ENCODE data around the gene CTNND2.

CTNND2 gene

DNA sequence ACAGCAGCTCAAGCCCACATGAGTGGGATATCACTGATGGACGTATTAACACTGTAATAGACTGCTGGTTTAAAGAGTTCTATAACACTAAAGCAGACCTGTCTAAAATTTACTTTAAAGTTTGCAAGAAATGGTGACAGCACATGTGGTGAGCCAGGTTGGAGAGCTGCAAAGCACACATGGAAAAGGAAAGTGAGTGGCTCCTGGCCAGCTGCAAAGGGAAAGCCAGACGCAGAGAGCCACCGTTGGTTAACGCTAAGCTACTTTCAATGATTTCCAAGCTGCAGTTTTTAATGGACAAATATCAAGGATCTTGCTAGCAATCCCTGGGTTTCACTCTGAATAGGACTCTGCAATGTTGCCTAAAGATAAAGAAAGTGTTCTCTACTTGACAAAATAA lies 89.9 kb downstream of the CTNND2 start:
- H3K27ac ChIP-seq: no peak overlapping the region
- TF ChIP-seq, protein P1, sequence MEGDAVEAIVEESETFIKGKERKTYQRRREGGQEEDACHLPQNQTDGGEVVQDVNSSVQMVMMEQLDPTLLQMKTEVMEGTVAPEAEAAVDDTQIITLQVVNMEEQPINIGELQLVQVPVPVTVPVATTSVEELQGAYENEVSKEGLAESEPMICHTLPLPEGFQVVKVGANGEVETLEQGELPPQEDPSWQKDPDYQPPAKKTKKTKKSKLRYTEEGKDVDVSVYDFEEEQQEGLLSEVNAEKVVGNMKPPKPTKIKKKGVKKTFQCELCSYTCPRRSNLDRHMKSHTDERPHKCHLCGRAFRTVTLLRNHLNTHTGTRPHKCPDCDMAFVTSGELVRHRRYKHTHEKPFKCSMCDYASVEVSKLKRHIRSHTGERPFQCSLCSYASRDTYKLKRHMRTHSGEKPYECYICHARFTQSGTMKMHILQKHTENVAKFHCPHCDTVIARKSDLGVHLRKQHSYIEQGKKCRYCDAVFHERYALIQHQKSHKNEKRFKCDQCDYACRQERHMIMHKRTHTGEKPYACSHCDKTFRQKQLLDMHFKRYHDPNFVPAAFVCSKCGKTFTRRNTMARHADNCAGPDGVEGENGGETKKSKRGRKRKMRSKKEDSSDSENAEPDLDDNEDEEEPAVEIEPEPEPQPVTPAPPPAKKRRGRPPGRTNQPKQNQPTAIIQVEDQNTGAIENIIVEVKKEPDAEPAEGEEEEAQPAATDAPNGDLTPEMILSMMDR (IDR thresholded peaks at IDR 0.05; ENCODE audit: low read depth, low read length): no peak
- H3K4me3 ChIP-seq (ENCODE audit: low read depth, low read length): no peak overlapping the region
- DNase-seq: no peak
- H3K27me3 ChIP-seq (ENCODE audit: insufficient read depth, low read depth, severe bottlenecking): no peaks in the 10 kb centered on the region
- H3K9me3 ChIP-seq (ENCODE audit: severe bottlenecking): no peaks in the 10 kb centered on the region
- no peaks in the 10 kb centered on the region for H3K36me3 ChIP-seq

DNA sequence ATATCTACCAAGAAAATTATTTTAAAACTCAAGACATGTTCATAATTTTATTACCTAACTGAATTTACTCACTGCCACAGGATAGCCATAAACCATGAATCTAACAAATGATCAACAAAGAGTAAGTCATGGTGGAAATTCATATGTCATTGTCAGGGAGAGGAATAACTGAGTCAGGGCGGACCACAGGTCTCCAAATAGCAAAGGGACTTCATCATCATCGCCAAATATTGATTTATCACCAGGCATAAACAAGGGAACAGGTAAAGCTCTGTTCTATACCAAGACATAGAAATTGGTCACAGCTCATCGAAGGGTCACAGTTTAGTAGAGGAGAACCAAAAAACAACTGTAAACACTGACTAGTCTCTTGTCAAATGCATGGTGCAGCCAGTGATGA lies 94.8 kb downstream of the CTNND2 start:
- Histone ChIP-seq H3K4me3 (ENCODE audit: low read depth, low read length) (no peak overlapping the region), H3K9me3 (ENCODE audit: severe bottlenecking) (no peaks in the 10 kb centered on the region), H3K27me3 (ENCODE audit: insufficient read depth, low read depth, severe bottlenecking) (no peaks in the 10 kb centered on the region), H3K36me3 (no peaks in the 10 kb centered on the region), H3K27ac (no peak overlapping the region)
- DNase-seq: no peak
- TF ChIP-seq, protein P1 (IDR thresholded peaks at IDR 0.05; ENCODE audit: low read depth, low read length): no peak

DNA sequence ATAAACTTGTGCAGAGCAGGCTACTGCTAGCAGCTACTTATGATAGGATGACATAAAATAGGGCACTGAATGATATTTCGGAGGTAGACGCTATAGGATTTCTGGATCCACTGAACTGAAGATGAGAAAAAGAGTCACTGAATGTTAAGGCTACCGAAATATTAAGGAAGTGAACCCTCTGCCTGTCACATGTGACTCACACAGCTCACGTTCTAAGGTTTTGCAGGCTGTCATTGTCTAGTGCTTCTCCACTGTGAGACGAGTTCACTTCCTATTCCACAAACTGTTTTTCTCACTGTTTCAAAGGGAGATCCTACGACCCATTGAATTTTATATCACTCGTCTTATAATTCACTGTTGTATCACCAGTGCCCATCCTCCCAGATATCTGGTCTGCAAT lies 100.8 kb downstream of the CTNND2 start:
- H3K36me3 ChIP-seq: no peaks in the 10 kb centered on the region
- H3K27me3 ChIP-seq (ENCODE audit: insufficient read depth, low read depth, severe bottlenecking): no peaks in the 10 kb centered on the region
- H3K4me3 ChIP-seq (ENCODE audit: low read depth, low read length): no peak overlapping the region
- H3K27ac ChIP-seq: no peak overlapping the region
- TF ChIP-seq, protein P1 (IDR thresholded peaks at IDR 0.05; ENCODE audit: low read depth, low read length): no peak
- no peak for DNase-seq
- H3K9me3 ChIP-seq (ENCODE audit: severe bottlenecking): no peaks in the 10 kb centered on the region

DNA sequence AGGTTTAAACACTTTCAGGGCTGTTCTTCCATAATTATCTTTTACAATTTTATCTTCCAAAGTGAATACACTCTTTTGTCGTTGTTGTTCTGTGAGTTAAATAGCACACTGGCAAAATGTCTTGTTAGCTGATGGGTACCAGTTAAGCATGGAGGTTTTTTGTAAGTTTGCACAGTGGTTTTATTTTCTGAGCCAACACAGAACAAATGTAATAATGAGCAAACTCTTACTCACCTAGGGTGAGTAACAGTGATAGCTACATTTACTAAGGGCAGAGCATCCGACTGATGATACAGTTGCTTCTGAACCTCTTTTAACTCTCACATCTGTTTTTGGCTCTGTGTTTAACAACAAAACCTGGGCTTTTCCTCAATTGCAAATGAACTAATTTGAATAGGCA lies 103.2 kb downstream of the CTNND2 start:
- TF ChIP-seq, protein P1 (IDR thresholded peaks at IDR 0.05; ENCODE audit: low read depth, low read length): no peak
- Histone ChIP-seq H3K36me3 (no peaks in the 10 kb centered on the region), H3K4me3 (ENCODE audit: low read depth, low read length) (no peak overlapping the region), H3K27ac (no peak overlapping the region), H3K9me3 (ENCODE audit: severe bottlenecking) (no peaks in the 10 kb centered on the region), H3K27me3 (ENCODE audit: insufficient read depth, low read depth, severe bottlenecking) (no peaks in the 10 kb centered on the region)
- DNase-seq: no peak

DNA sequence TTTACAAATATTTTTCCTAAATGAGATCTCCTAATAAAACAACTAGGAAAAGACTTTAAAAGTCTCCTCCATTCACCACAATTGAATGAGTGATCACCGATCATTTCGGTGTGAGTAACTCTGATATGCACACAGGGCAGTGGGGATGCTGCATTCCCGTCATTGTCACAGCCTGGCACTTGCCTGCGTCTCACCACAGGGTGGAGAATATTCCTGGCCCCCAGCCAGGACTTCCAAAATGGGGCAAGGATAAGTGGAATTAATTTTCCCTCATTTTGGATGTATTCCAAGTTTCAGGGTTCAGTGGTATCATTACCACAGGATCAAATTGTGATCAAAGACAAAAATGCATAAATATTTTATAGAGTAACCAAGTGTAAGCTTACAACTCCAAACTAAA lies 107.1 kb downstream of the CTNND2 start:
- TF ChIP-seq, protein P1 (IDR thresholded peaks at IDR 0.05; ENCODE audit: low read depth, low read length): no peak
- Histone ChIP-seq H3K4me3 (ENCODE audit: low read depth, low read length) (no peak overlapping the region), H3K27ac (no peak overlapping the region), H3K36me3 (no peaks in the 10 kb centered on the region), H3K27me3 (ENCODE audit: insufficient read depth, low read depth, severe bottlenecking) (no peaks in the 10 kb centered on the region), H3K9me3 (ENCODE audit: severe bottlenecking) (no peaks in the 10 kb centered on the region)
- no peak for DNase-seq

DNA sequence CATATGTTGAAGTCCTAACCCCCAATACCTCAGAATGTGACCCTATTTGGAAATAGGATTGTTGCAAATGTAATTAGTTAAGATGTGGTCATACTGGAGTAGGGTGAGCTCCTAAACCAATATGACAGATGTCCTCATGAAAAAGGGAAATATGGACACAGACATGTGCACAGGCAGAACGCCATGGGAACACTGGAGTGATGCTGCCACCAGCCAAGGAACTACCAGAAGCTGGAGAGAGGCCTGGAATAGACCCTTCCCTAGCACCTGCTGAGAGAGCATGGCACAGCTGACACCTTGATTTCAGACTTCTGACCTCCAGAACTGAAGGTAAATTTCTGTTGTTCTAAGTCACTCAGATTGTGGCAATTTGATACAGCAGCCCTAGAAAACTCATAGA lies 110.8 kb downstream of the CTNND2 start:
- no peaks in the 10 kb centered on the region for H3K27me3 ChIP-seq (ENCODE audit: insufficient read depth, low read depth, severe bottlenecking)
- H3K36me3 ChIP-seq: no peaks in the 10 kb centered on the region
- H3K27ac ChIP-seq: no peak overlapping the region
- no peak overlapping the region for H3K4me3 ChIP-seq (ENCODE audit: low read depth, low read length)
- TF ChIP-seq, protein P1 (IDR thresholded peaks at IDR 0.05; ENCODE audit: low read depth, low read length): no peak
- DNase-seq: no peak
- no peaks in the 10 kb centered on the region for H3K9me3 ChIP-seq (ENCODE audit: severe bottlenecking)
